AG09309 (cell line): ENCODE results near the gene SAP30BP.

Source experiments
- DNase-seq: peaks from one replicate; pipeline ENCODE4 v3.0.0-alpha.2; 2010; ENCODE audit warnings: low read depth
- H3K4me3 ChIP-seq: 2 replicates; pipeline ENCODE4 v1.5.1; 2011; ENCODE audit warnings: mild to moderate bottlenecking, low read depth, low read length, moderate library complexity; ENCODE audit not compliant: control insufficient read depth
- CTCF ChIP-seq: IDR thresholded peaks from 2 replicates; pipeline ENCODE4 v1.5.1; 2011; ENCODE audit warnings: mild to moderate bottlenecking, low read depth, low read length, inconsistent platforms; ENCODE audit not compliant: insufficient read depth, control insufficient read depth; ENCODE audit errors: missing control alignments

Gene SAP30BP

DNA sequence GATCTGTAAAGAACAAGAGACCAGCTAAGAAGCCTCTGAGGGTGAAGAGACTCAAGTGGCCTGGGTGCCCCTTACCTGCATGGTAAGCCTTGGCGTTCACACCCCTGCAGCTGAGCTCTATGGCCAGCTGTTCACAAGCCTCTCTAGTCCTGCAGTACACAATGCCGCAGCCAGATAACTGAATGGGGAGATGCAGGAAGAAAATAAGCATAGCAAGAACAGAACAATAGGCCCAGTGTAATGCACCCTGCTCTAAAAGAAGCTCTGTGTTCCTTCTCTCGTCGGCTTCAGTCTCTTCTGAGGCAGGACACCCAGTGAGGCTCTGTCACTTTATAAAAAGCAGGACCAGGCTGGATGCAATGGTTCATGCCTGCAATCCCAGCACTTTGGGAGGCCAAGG lies 5.6 kb upstream of the SAP30BP start:
- no peak overlapping the region for H3K4me3 ChIP-seq
- DNase-seq: no peak
- TF ChIP-seq CTCF: no peak

GRCh38 chr17:75662511-75662910 lies 4.6 kb upstream of the SAP30BP start:
- no peak overlapping the region for H3K4me3 ChIP-seq
- TF ChIP-seq CTCF: no peak
- no peak for DNase-seq

DNA sequence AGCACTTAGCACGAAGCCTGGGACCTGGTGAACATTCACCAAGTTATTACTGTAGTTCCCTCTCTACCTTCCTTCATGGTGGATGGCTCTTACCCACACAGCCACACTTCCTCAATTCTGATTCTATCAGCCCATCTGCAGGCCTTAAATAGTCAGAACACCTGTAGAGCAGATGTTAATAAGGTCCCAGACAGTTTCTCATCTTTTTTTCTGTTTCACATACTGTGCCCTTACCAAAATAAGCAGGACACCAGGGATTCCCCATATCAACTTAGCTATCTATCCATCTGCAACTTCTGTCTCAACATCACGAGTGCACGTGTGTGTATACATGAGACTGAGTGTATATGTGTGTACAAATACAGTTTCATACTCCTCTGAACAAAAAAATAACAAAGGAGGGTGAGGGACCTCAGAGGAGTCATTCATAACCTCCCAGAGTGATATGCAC lies 3.0 kb upstream of the SAP30BP start:
- TF ChIP-seq CTCF: no peak
- DNase-seq: no peak
- no peak overlapping the region for H3K4me3 ChIP-seq

- no peak for DNase-seq
- no peak for TF ChIP-seq CTCF
- peak overlapping the region; percentile 93 for H3K4me3 ChIP-seq
These were observed 1.2 kb upstream of the SAP30BP start for GRCh38 chr17:75665981-75666380.

DNA sequence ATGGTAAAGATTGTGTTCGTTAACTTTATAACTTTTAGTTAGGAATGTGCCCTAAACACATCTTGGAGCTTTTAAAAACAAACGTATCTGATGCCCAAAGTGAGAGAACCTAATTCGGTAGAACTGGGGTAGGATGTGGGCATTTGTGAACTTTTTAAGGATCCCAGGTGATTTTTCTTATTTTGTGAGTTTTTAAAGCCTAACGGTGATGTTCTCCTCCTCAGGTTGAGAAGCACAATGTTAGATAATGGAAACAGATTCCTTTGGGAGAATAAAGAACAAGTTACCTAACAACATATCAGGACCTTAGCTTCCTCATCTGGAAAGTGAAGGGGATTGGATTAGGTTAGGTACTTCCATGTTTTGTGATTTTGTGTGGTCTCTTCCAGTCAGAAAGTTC lies 687 bp downstream of the SAP30BP start:
- no peak for DNase-seq
- TF ChIP-seq CTCF: no peak
- H3K4me3 ChIP-seq: peak overlapping the region; percentile 93

- H3K4me3 ChIP-seq: peak overlapping the region; percentile 93
- no peak for TF ChIP-seq CTCF
- DNase-seq: no peak
These were observed 1.4 kb downstream of the SAP30BP start for GRCh38 chr17:75668489-75668888.

- TF ChIP-seq CTCF: no peak
- no peak overlapping the region for H3K4me3 ChIP-seq
- no peak for DNase-seq
These were observed 3.7 kb downstream of the SAP30BP start for GRCh38 chr17:75670868-75671267.
